ENCODE data around the gene NTN1.

The NTN1 gene

GRCh38 chr17:9009096-9009495 lies 12.2 kb upstream of the NTN1 start:
- H3K27ac ChIP-seq: no peak overlapping the region
- TF ChIP-seq CTCF (conservative IDR thresholded peaks at IDR 0.05) (no peak), ZFX (IDR thresholded peaks at IDR 0.05) (no peak)

GRCh38 chr17:9009737-9010136 lies 11.6 kb upstream of the NTN1 start:
- no peak overlapping the region for H3K27ac ChIP-seq
- TF ChIP-seq CTCF (conservative IDR thresholded peaks at IDR 0.05): no peak
- TF ChIP-seq ZFX (IDR thresholded peaks at IDR 0.05): no peak

GRCh38 chr17:9011001-9011400 lies 10.3 kb upstream of the NTN1 start:
- no peak overlapping the region for H3K27ac ChIP-seq
- no peak for TF ChIP-seq CTCF (conservative IDR thresholded peaks at IDR 0.05)
- no peak for TF ChIP-seq ZFX (IDR thresholded peaks at IDR 0.05)

GRCh38 chr17:9016941-9017552 lies 4.3 kb upstream of the NTN1 start:
- TF ChIP-seq CTCF (conservative IDR thresholded peaks at IDR 0.05): no peak
- no peak for TF ChIP-seq ZFX (IDR thresholded peaks at IDR 0.05)

GRCh38 chr17:9018726-9019125 lies 2.6 kb upstream of the NTN1 start:
- no peak overlapping the region for H3K27ac ChIP-seq
- TF ChIP-seq CTCF (conservative IDR thresholded peaks at IDR 0.05) (no peak), ZFX (IDR thresholded peaks at IDR 0.05) (no peak)

More at GRCh38 chr17:9016941-9017552, 4.3 kb upstream of the NTN1 start:
- H3K27ac ChIP-seq: peak overlapping the region; percentile 8; the same call in 1 of the 2 replicates

- no peak for TF ChIP-seq ZFX (IDR thresholded peaks at IDR 0.05)
- no peak for TF ChIP-seq CTCF (conservative IDR thresholded peaks at IDR 0.05)
- H3K27ac ChIP-seq: no peak overlapping the region
Observed at GRCh38 chr17:9020096-9020823, 1.1 kb upstream of the NTN1 start.

- no peak overlapping the region for H3K27ac ChIP-seq
- TF ChIP-seq ZFX (IDR thresholded peaks at IDR 0.05) (no peak), CTCF (conservative IDR thresholded peaks at IDR 0.05) (no peak)
Observed at GRCh38 chr17:9020824-9021157, 519 bp upstream of the NTN1 start.

Measured in C4-2B (cell line).